Heart right ventricle (tissue), 16 donors: ENCODE measurements around the gene BMP4. TPM values are rescaled to one million over a fixed set of nuclear protein-coding genes. Genes with fewer than 3 reads are reported as not detected.

ENCODE experiments used
- ATAC-seq, 8 donors: fragments of 200-7000 bp; cut with Tn5 transposase; one replicate each; pipeline ENCODE4 v1.9.1; 2020; ENCODE audit warnings: mild to moderate bottlenecking in 8 of 8, moderate library complexity in 8 of 8, moderate number of reproducible peaks in 1 of 8
- DNase-seq, 2 donors: peaks; one replicate each; pipeline ENCODE4 v3.0.0-alpha.2; 2020
- H3K27ac ChIP-seq, 10 donors: fragments of 200-600 bp; sonication (generic) in 2 of 10; one replicate each; pipeline versions ENCODE4 v1.5.0 to v1.8.0; 2020 to 2022; ENCODE audit warnings: mild to moderate bottlenecking in 3 of 10
- H3K27me3 ChIP-seq, 7 donors: fragments of 200-600 bp; one replicate each; pipeline ENCODE4 v1.8.0; 2021 to 2022; ENCODE audit warnings: mild to moderate bottlenecking in 2 of 7
- H3K36me3 ChIP-seq, 9 donors: fragments of 200-600 bp; sonication (generic) in 1 of 9; one replicate each; pipeline versions ENCODE4 v1.5.0 to v1.8.0; 2020 to 2022; ENCODE audit warnings: mild to moderate bottlenecking in 2 of 9
- H3K4me1 ChIP-seq, 9 donors: fragments of 200-600 bp; sonication (generic) in 1 of 9; one replicate each; pipeline versions ENCODE4 v1.5.0 to v1.8.0; 2020 to 2022; ENCODE audit warnings: mild to moderate bottlenecking in 4 of 9
- H3K4me3 ChIP-seq, 10 donors: fragments of 200-600 bp; sonication (generic) in 2 of 10; one replicate each; pipeline versions ENCODE4 v1.5.0 to v1.8.0; 2020 to 2022; ENCODE audit warnings: mild to moderate bottlenecking in 7 of 10, moderate library complexity in 2 of 10
- H3K9me3 ChIP-seq, 11 donors: fragments of 200-600 bp in 10 of 11; sonication (generic) in 2 of 11; one replicate each; pipeline versions ENCODE4 v1.5.0 to v1.8.0; 2013 to 2022; ENCODE audit warnings: mild to moderate bottlenecking in 2 of 11, control low read depth in 1 of 11, moderate library complexity in 1 of 11
- CTCF ChIP-seq, 9 donors: fragments of 200-600 bp; sonication (generic) in 2 of 9; IDR thresholded peaks; one replicate each; pipeline versions ENCODE4 v1.5.0 to v1.8.0; 2021 to 2022; ENCODE audit warnings: antibody characterized with exemption in 9 of 9, mild to moderate bottlenecking in 5 of 9, moderate library complexity in 1 of 9
- WGBS, 2 donors: extraction: QIAGEN DNeasy Blood & Tissue Kit; methylation state at CpG; one replicate each; pipeline ENCODE4 v1.1.7; 2013; ENCODE audit warnings: inconsistent platforms in 1 of 2; 5-methylcytosine and 5-hydroxymethylcytosine counted together
- intact Hi-C, 10 donors: fragments of 100-400 bp; cut with DNase I; formaldehyde crosslinking; loops; one replicate each; pipeline versions ENCODE4 v1.11.1 to v1.14.2; 2022
- polyA plus RNA-seq, 2 donors: library from polyadenylated mRNA; stranded (reverse); fragments of 200-250 nt; gene quantifications; one replicate each; pipeline ENCODE4 v1.2.3, GENCODE V29; 2013
- total RNA-seq, 10 donors: library from RNA; stranded (reverse); fragmentation: NEBNext Ultra II Directional in 3 of 10; extraction: Animal tissue kit (Norgen Biotek cat#: 25700) in 3 of 10; gene quantifications; one replicate each; pipeline versions ENCODE4 v1.2.1 to v1.2.4, GENCODE V29; 2021 to 2023
- donor health status: Arrhythmogenic right ventricular cardiomyopathy.
- donor health status: ischemic (EF 13 %, LVEDD 7.1; RV severe dilation, severe dysfunction).
- donor health status: healthy with polysubstance abuse.
- donor health status: DM: no; HTN: yes; CAD: no.
- donor health status: DM: no; HTN: no; CAD: no.
- donor health status: ischemic (EF 25% LVEDD 6.9; RV normal size, moderate dysfunction).
- donor health status: ischemic (EF 25% LVEDD 5.7; RV mildly dilated, moderate dysfunction).
- donor health status: healthy.
- donor health status: DM: yes; HTN: yes; CAD: no.
- donor health status: Ischemic cardiomyopathy.
- donor health status: ischemic (EF 35%, LVEDD 5.7; RV mildly dilated, moderate dysfunction).
- donor health status: nonischemic (EF 11% LVEDD 7.7; RV severe dilation, severe dysfunction).
- donor health status: DM: yes; HTN: yes; CAD: no.
- donor health status: PGD.
- donor health status: ischemic (EF 29% LVEDD 5.4; RV normal size, mild dysfunction).
- donor health status: nonischemic (EF 23%, LVEDD 6.1; RV moderate dilation, normal function).

The BMP4 gene
- total and polyA plus RNA-seq, 12 donors = 4.4 to 10.6 (median 5.4) TPM

GRCh38 chr14:53951627-53952303 is 4.9 kb downstream of the BMP4 start:
- Histone ChIP-seq H3K4me1 (peaks cover 0 to 48% (median 27%) of the 10 kb centered on the region in 9 donors), H3K9me3 (no peaks in the 10 kb centered on the region), H3K36me3 (peaks cover 0 to 40% (median 4%) of the 10 kb centered on the region in 9 donors), H3K4me3 (peak overlapping the region; percentile 52 to 83 (median 74)), H3K27me3 (peaks cover 0 to 64% (median 15%) of the 10 kb centered on the region in 7 donors), H3K27ac (peak overlapping the region in 5 of 10 donors; percentile 4 to 97 (median 67))
- no peak for TF ChIP-seq CTCF (IDR thresholded peaks at IDR 0.05)
- ATAC-seq (no peak), DNase-seq (no peak)
- WGBS, 2 donors = 23 to 30% methylated on average over 32 of the region's 32 CpGs
- intact Hi-C loops = loop anchor here in 6 of 10 donors (5.0 to 10.0 kb wide), 11 partner anchors 59 to 414 kb away; no protein-coding TSS in a partner anchor

GRCh38 chr14:53951243-53951626 is 5.4 kb downstream of the BMP4 start:
- H3K27ac ChIP-seq = peak overlapping the region in 4 of 10 donors; percentile 4 to 97 (median 22)
- H3K4me1 ChIP-seq = peaks cover 0 to 44% (median 26%) of the 10 kb centered on the region in 9 donors
- H3K36me3 ChIP-seq = peaks cover 0 to 40% (median 4%) of the 10 kb centered on the region in 9 donors
- intact Hi-C loops = loop anchor here in 6 of 10 donors (5.0 to 10.0 kb wide), 11 partner anchors 59 to 414 kb away; no protein-coding TSS in a partner anchor
- DNase-seq (no peak), ATAC-seq (no peak)
- peaks cover 0 to 64% (median 21%) of the 10 kb centered on the region in 7 donors for H3K27me3 ChIP-seq
- peak overlapping the region; percentile 52 to 83 (median 74) for H3K4me3 ChIP-seq
- no peak for TF ChIP-seq CTCF (IDR thresholded peaks at IDR 0.05)
- 60 to 64% methylated on average over 6 of the region's 6 CpGs for WGBS, 2 donors
- no peaks in the 10 kb centered on the region for H3K9me3 ChIP-seq

GRCh38 chr14:53950031-53950793 is 6.4 kb downstream of the BMP4 start:
- ATAC-seq (no peak), DNase-seq (no peak)
- 96 to 97% methylated on average over 24 of the region's 24 CpGs for WGBS, 2 donors
- intact Hi-C loops = loop anchor here in 6 of 10 donors (5.0 to 10.0 kb wide), 11 partner anchors 58 to 413 kb away; no protein-coding TSS in a partner anchor
- H3K36me3 ChIP-seq = peaks cover 0 to 40% (median 4%) of the 10 kb centered on the region in 9 donors
- TF ChIP-seq CTCF (IDR thresholded peaks at IDR 0.05) = no peak
- H3K4me1 ChIP-seq = peaks cover 0 to 40% (median 16%) of the 10 kb centered on the region in 9 donors
- H3K4me3 ChIP-seq = peak overlapping the region in 2 of 10 donors; percentile 81 to 82
- H3K27ac ChIP-seq = no peak overlapping the region
- H3K27me3 ChIP-seq = peaks cover 0 to 64% (median 26%) of the 10 kb centered on the region in 7 donors
- H3K9me3 ChIP-seq = no peaks in the 10 kb centered on the region

- intact Hi-C loops = no loop called here
- DNase-seq (no peak), ATAC-seq (no peak)
- Histone ChIP-seq H3K36me3 (peaks cover 0 to 40% (median 4%) of the 10 kb centered on the region in 9 donors), H3K27ac (no peak overlapping the region), H3K4me3 (no peak overlapping the region), H3K9me3 (no peaks in the 10 kb centered on the region), H3K4me1 (peaks cover 0 to 36% (median 8%) of the 10 kb centered on the region in 9 donors), H3K27me3 (peaks cover 0 to 64% (median 27%) of the 10 kb centered on the region in 7 donors)
- WGBS, 2 donors = 93 to 97% methylated on average over 1 of the region's 1 CpG
- no peak for TF ChIP-seq CTCF (IDR thresholded peaks at IDR 0.05)
Measured at GRCh38 chr14:53949201-53949600, 7.4 kb downstream of the BMP4 start.
